CD8-positive, alpha-beta memory T cell (primary cell): ENCODE data around the gene SPATA3. TPM values are rescaled to one million over a fixed set of nuclear protein-coding genes. Genes with fewer than 3 reads are reported as not detected.

Source experiments
- CTCF ChIA-PET: fragments of 350-600 bp; sonication (Branson Sonifier 250); formaldehyde crosslinking; loops from one replicate; lab custom pipeline; 2021; ENCODE audit warnings: antibody characterized with exemption; lab: Charles Lee
- POLR2A ChIA-PET: fragments of 350-600 bp; sonication (Branson Sonifier 250); formaldehyde crosslinking; loops from one replicate; lab custom pipeline; 2021; ENCODE audit warnings: antibody characterized with exemption; lab: Charles Lee
- DNase-seq, 5 donors: peaks; one replicate each; pipeline versions ENCODE4 v3.0.0 to v3.0.0-alpha.2; 2020 to 2022; ENCODE audit warnings: mixed read lengths in 1 of 5
- H3K27ac ChIP-seq: one replicate; pipeline ENCODE4 v1.7.0; 2013; ENCODE audit warnings: low read depth, mild to moderate bottlenecking, low read length, moderate library complexity
- H3K27me3 ChIP-seq: 2 replicates; pipeline ENCODE4 v1.7.0; 2013; ENCODE audit warnings: low read length, mild to moderate bottlenecking; ENCODE audit not compliant: insufficient read depth, poor library complexity, severe bottlenecking
- H3K36me3 ChIP-seq: 2 replicates; pipeline ENCODE4 v1.7.0; 2013; ENCODE audit warnings: mild to moderate bottlenecking, low read length, moderate library complexity; ENCODE audit not compliant: insufficient read depth
- H3K4me1 ChIP-seq: 2 replicates; pipeline ENCODE4 v1.7.0; 2013; ENCODE audit warnings: mild to moderate bottlenecking, low read length, moderate library complexity; ENCODE audit not compliant: insufficient read depth
- H3K4me3 ChIP-seq: 2 replicates; pipeline ENCODE4 v1.7.0; 2013; ENCODE audit warnings: mild to moderate bottlenecking, low read length
- H3K9me3 ChIP-seq: 2 replicates; pipeline ENCODE4 v1.7.0; 2013; ENCODE audit warnings: mild to moderate bottlenecking, low read length
- H3K27ac Mint-ChIP-seq, 8 donors: one replicate each; pipeline ENCODE4 v1.8.0; 2020 to 2021; ENCODE audit warnings: mixed read lengths in 8 of 8, mild to moderate bottlenecking in 6 of 8, inconsistent platforms in 3 of 8, moderate library complexity in 3 of 8
- H3K27me3 Mint-ChIP-seq, 2 donors: one replicate each; pipeline ENCODE4 v1.8.0; 2020 to 2021; ENCODE audit warnings: mixed read lengths in 2 of 2, mild to moderate bottlenecking in 1 of 2, moderate library complexity in 1 of 2
- H3K36me3 Mint-ChIP-seq, 3 donors: one replicate each; pipeline ENCODE4 v1.8.0; 2020 to 2021; ENCODE audit warnings: mixed read lengths in 3 of 3, inconsistent platforms in 1 of 3, mild to moderate bottlenecking in 1 of 3
- H3K4me1 Mint-ChIP-seq, 3 donors: one replicate each; pipeline ENCODE4 v1.8.0; 2020 to 2021; ENCODE audit warnings: mixed read lengths in 3 of 3, inconsistent platforms in 1 of 3, mild to moderate bottlenecking in 1 of 3
- H3K4me3 Mint-ChIP-seq, 7 donors: one replicate each; pipeline ENCODE4 v1.8.0; 2020 to 2021; ENCODE audit warnings: mixed read lengths in 7 of 7, mild to moderate bottlenecking in 6 of 7, moderate library complexity in 4 of 7, inconsistent platforms in 2 of 7
- H3K9me3 Mint-ChIP-seq, 5 donors: one replicate each; pipeline ENCODE4 v1.8.0; 2020 to 2022; ENCODE audit warnings: mixed read lengths in 5 of 5, mild to moderate bottlenecking in 3 of 5, moderate library complexity in 2 of 5, inconsistent platforms in 1 of 5
- polyA plus RNA-seq: library from polyadenylated mRNA; unstranded; fragments of 300-500 nt; fragmentation: Illumina TruSeq; gene quantifications from one replicate; pipeline ENCODE4 v1.2.3, GENCODE V29; 2021
- total RNA-seq, 2 experiments: library from RNA; stranded (reverse); gene quantifications; one replicate each; pipeline ENCODE4 v1.2.3, GENCODE V29; 2021

SPATA3 gene
- total and polyA plus RNA-seq, 3 experiments from 2014 or later = 0.24 TPM; not detected in 2

DNA sequence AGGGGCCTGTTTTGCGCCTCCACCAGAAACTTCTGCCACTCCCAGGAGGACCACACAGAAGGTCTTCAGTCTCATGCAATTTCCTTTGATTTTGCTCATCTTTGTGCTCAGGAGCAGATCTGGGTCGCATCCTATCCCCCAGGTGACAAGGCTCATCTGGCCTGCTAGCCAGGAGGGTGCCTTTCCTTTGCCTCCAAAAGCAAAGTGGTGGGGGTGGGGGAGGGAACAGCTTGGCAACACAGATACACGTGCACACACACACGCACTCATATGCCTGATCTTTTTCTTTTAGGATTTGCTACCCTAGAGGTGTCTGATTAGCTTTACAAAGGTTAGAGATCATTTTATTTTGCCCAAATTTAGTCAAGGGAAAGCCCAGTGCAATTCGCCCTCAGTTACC, 13.8 kb upstream of the SPATA3 start:
- H3K36me3 ChIP-seq = no peaks in the 10 kb centered on the region
- peaks cover 0 to 3% of the 10 kb centered on the region in 2 donors for H3K27me3 Mint-ChIP-seq
- H3K27me3 ChIP-seq = no peaks in the 10 kb centered on the region
- H3K4me1 ChIP-seq = peaks cover 30% of the 10 kb centered on the region
- no peaks in the 10 kb centered on the region for H3K9me3 ChIP-seq
- POLR2A ChIA-PET = no interaction called here
- no peak for DNase-seq
- H3K27ac Mint-ChIP-seq = peak overlapping the region in 6 of 8 donors; percentile 9 to 89 (median 68)
- no peaks in the 10 kb centered on the region for H3K9me3 Mint-ChIP-seq
- H3K36me3 Mint-ChIP-seq = peaks cover 0 to 3% (median 0%) of the 10 kb centered on the region in 3 donors
- H3K4me3 ChIP-seq = no peak overlapping the region
- H3K27ac ChIP-seq = no peak overlapping the region
- peak overlapping the region in 5 of 7 donors; percentile 37 to 77 (median 68) for H3K4me3 Mint-ChIP-seq
- peaks cover 35 to 82% (median 71%) of the 10 kb centered on the region in 3 donors for H3K4me1 Mint-ChIP-seq
- CTCF ChIA-PET = interaction anchor here (1.2 to 10.0 kb wide), 5 partner anchors 56 to 158 kb away, joined by 4 to 129 read pairs (median 36); partner anchors contain the start of gene GPR55

DNA sequence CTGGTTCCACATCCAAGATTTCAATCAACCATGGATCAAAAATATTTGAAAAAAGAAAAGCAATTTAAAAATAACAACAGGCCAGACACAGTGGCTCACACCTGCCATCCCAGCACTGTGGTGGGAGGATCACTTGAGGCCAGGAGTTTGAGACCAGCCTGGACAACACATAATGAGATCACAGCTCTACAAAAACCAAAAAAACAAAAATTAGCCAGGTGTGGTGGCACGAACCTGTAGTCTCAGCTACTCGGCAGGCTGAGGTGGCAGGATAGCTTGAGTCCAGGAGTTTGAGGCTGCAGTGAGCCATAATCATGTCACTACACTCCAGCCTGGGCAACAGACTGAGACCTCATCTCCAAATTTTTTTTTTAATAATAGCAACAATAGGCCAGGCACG, 13.4 kb upstream of the SPATA3 start:
- Mint-ChIP-seq H3K27ac (peak overlapping the region in 3 of 8 donors; percentile 9 to 89 (median 80)), H3K27me3 (peaks cover 0 to 3% of the 10 kb centered on the region in 2 donors), H3K4me1 (peaks cover 31 to 82% (median 67%) of the 10 kb centered on the region in 3 donors), H3K9me3 (no peaks in the 10 kb centered on the region), H3K36me3 (peaks cover 0 to 3% (median 0%) of the 10 kb centered on the region in 3 donors), H3K4me3 (peak overlapping the region in 3 of 7 donors; percentile 37 to 75 (median 68))
- no peak for DNase-seq
- no peak overlapping the region for H3K27ac ChIP-seq
- peaks cover 30% of the 10 kb centered on the region for H3K4me1 ChIP-seq
- no peak overlapping the region for H3K4me3 ChIP-seq
- ChIA-PET POLR2A (no interaction called here), CTCF (interaction anchor here (1.2 to 10.0 kb wide), 5 partner anchors 57 to 158 kb away, joined by 4 to 129 read pairs (median 36); partner anchors contain the start of gene GPR55)
- no peaks in the 10 kb centered on the region for H3K27me3 ChIP-seq
- H3K36me3 ChIP-seq = no peaks in the 10 kb centered on the region
- no peaks in the 10 kb centered on the region for H3K9me3 ChIP-seq

DNA sequence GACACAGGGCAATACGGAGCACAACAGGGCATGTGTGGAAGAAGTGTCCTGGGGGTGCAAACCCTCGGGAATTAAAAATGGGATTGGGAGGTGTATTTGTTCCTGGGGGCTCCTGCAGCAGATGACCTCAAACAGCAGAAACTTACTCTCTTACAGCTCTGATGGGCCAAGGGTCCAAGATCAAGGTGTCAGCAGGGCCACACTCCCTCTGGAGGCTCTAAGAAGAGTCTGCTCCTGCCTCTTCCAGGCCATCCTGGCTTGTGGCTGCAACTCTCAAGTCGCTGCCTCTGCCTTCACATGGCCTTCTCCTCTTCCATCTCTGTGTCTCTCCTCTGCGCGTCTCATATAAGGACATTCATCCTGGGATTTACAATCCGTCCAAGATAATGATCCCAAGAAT, 12.4 kb upstream of the SPATA3 start:
- Histone ChIP-seq H3K9me3 (no peaks in the 10 kb centered on the region), H3K4me1 (peaks cover 30% of the 10 kb centered on the region), H3K36me3 (no peaks in the 10 kb centered on the region), H3K4me3 (no peak overlapping the region), H3K27me3 (no peaks in the 10 kb centered on the region), H3K27ac (no peak overlapping the region)
- Mint-ChIP-seq H3K4me1 (peaks cover 27 to 75% (median 60%) of the 10 kb centered on the region in 3 donors), H3K36me3 (peaks cover 0 to 3% (median 0%) of the 10 kb centered on the region in 3 donors), H3K9me3 (no peaks in the 10 kb centered on the region), H3K27ac (peak overlapping the region in 4 of 8 donors; percentile 11 to 57 (median 26)), H3K4me3 (peak overlapping the region in 1 of 7 donors; percentile 65), H3K27me3 (peaks cover 0 to 3% of the 10 kb centered on the region in 2 donors)
- DNase-seq = no peak
- CTCF ChIA-PET = interaction anchor here (2.0 to 10.0 kb wide), 6 partner anchors 58 to 159 kb away, joined by 6 to 129 read pairs (median 22); partner anchors contain the start of gene GPR55
- POLR2A ChIA-PET = no interaction called here

DNA sequence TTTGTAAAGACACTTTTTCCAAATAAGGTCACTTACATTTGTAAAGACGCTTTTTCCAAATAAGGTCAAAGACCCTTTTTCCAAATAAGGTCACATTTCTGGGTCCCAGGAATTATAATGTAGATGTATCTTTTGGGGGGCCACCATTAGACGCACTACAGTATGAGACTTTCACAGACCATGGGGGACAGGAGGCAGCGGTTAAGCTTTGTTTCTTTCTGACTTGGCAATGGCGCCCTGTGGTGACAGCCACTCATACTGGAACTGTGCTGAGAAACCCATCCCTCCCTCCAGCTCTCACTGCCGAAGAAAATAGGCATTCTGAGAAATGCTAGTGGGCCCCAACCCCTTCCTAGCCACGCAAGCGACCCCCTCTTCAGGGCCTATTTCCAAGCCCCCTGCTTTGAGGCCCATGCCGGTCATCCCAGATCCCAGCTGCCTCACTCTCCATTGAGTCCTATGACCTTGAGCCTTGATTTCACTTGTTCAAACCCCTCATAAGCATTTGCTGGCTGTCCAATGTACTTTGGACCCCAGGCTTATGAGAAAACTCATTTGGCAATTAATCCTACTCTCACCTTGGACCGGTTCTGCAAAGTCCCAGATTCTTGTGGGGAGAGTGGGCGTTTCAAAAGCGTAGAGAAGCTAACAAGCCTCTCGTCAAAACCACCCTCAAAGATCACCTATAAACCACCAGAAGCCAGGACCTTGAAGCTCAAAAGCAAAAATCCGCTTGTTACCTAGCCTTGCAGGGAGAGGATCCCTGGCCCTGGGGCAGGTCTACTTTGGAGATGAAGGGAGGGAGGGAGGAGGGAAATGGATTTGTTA, 11.3 kb upstream of the SPATA3 start:
- Histone ChIP-seq H3K36me3 (no peaks in the 10 kb centered on the region), H3K9me3 (no peaks in the 10 kb centered on the region), H3K4me3 (no peak overlapping the region), H3K27me3 (no peaks in the 10 kb centered on the region), H3K27ac (no peak overlapping the region), H3K4me1 (peaks cover 30% of the 10 kb centered on the region)
- Mint-ChIP-seq H3K27ac (peak overlapping the region in 6 of 8 donors; percentile 42 to 89 (median 61)), H3K4me3 (peak overlapping the region in 4 of 7 donors; percentile 26 to 73 (median 46)), H3K36me3 (peaks cover 0 to 3% (median 0%) of the 10 kb centered on the region in 3 donors), H3K4me1 (peaks cover 25 to 64% (median 50%) of the 10 kb centered on the region in 3 donors), H3K27me3 (peaks cover 0 to 5% of the 10 kb centered on the region in 2 donors), H3K9me3 (no peaks in the 10 kb centered on the region)
- ChIA-PET CTCF (interaction anchor here (0.8 to 10.0 kb wide), 13 partner anchors 9 to 161 kb away, joined by 3 to 129 read pairs (median 6); partner anchors contain the start of gene GPR55), POLR2A (interaction anchor here (1.0 to 1.4 kb wide), 2 partner anchors 59 to 79 kb away, joined by 4 read pairs; no protein-coding TSS in a partner anchor)
- DNase-seq = no peak

DNA sequence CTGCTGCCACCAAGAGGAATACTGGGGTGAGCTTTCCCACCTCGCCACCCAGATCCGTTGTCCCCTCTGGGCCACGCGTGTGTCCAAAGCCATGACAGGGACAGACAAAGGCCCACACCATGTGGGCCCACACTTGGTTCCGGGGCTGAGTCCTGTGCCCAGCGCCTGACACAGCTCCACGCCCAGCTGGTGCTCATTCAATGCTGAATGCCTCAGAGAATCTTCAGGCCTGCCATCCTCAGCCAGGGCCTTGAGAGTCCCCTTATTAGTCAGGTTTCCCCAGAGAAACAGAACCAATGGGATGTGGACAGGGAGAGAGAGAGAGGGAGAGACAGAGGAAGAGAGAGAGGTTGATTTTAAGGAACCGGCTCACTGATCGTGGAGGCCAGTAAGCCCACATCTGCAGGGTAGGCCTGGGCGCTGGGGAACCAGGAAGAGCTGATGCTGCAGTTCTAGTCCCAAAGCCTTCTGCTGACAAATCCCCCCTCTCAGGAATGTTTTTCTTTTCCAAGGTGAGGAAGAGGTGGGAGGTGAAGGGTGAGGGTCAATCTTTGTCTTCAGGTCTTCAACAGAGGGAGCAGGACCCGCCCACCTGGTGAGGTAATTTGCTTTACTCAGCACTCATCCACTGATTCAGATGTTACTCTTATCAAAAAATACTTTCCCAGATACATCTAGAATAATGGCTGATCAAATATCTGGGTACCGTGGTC, 10.2 kb upstream of the SPATA3 start:
- H3K27me3 ChIP-seq = no peaks in the 10 kb centered on the region
- peaks cover 18 to 57% (median 42%) of the 10 kb centered on the region in 3 donors for H3K4me1 Mint-ChIP-seq
- CTCF ChIA-PET = interaction anchor here (0.8 to 10.0 kb wide), 21 partner anchors 10 to 162 kb away, joined by 3 to 129 read pairs (median 7); partner anchors contain the start of gene GPR55
- peaks cover 25% of the 10 kb centered on the region for H3K4me1 ChIP-seq
- peaks cover 0 to 5% of the 10 kb centered on the region in 2 donors for H3K27me3 Mint-ChIP-seq
- H3K9me3 Mint-ChIP-seq = no peaks in the 10 kb centered on the region
- H3K27ac ChIP-seq = no peak overlapping the region
- H3K9me3 ChIP-seq = no peaks in the 10 kb centered on the region
- peak overlapping the region in 2 of 8 donors; percentile 64 to 70 for H3K27ac Mint-ChIP-seq
- peak overlapping the region in 3 of 7 donors; percentile 11 to 53 (median 41) for H3K4me3 Mint-ChIP-seq
- peaks cover 0 to 3% (median 0%) of the 10 kb centered on the region in 3 donors for H3K36me3 Mint-ChIP-seq
- H3K4me3 ChIP-seq = no peak overlapping the region
- H3K36me3 ChIP-seq = no peaks in the 10 kb centered on the region
- no peak for DNase-seq
- POLR2A ChIA-PET = interaction anchor here (0.6 to 1.0 kb wide), 2 partner anchors 60 to 81 kb away, joined by 4 read pairs; no protein-coding TSS in a partner anchor

DNA sequence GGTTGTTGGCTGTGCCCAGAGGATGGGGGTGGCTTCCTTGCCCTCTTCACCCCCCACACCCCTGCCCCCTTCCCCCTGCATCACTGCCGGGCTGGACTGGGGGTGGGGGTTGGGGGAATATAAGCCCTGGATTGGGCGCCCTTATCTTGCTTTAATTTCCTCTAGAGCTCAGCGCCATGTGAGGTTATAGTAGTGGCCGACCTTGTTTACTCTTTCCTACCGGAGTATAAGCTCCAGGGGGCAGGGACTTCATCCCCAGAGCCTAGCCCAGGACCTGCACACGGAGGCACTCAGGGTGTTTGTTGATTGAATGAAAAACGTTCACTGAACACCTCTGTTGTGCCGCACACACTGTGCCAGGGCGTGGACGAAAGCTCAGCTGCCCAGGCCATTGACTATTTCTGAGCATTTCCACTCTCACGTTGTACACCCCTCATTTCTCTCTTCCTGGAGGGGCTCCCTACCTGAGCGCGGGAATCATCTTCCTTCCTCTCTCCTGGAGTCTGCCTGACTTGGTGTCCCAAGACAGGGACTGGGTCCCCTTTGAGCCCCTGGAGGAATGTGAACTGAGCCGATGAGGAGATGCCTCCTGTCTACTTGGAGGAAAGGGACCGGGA, 9.3 kb upstream of the SPATA3 start:
- ChIA-PET CTCF (interaction anchor here (0.7 to 10.0 kb wide), 36 partner anchors 11 to 170 kb away, joined by 3 to 129 read pairs (median 5); partner anchors contain the start of genes GPR55 and ITM2C), POLR2A (no interaction called here)
- peak overlapping the region in 2 of 8 donors; percentile 17 to 68 for H3K27ac Mint-ChIP-seq

More for the DNA sequence above, 9.3 kb upstream of the SPATA3 start:
- Mint-ChIP-seq H3K27me3 (peaks cover 4 to 5% of the 10 kb centered on the region in 2 donors), H3K36me3 (peaks cover 0 to 3% (median 0%) of the 10 kb centered on the region in 3 donors), H3K4me3 (peak overlapping the region in 6 of 7 donors; percentile 38 to 79 (median 58)), H3K4me1 (peaks cover 10 to 47% (median 32%) of the 10 kb centered on the region in 3 donors), H3K9me3 (no peaks in the 10 kb centered on the region)
- Histone ChIP-seq H3K27me3 (no peaks in the 10 kb centered on the region), H3K9me3 (no peaks in the 10 kb centered on the region), H3K27ac (no peak overlapping the region), H3K36me3 (no peaks in the 10 kb centered on the region), H3K4me3 (peak overlapping the region; percentile 62), H3K4me1 (peaks cover 16% of the 10 kb centered on the region)
- no peak for DNase-seq
